DMS153 (cell line): ENCODE data around the gene VAPA.

Experiments
- DNase-seq: peaks from one replicate; lab custom pipeline; 2025; lab: John Stamatoyannopoulos, UW

Gene VAPA

DNA sequence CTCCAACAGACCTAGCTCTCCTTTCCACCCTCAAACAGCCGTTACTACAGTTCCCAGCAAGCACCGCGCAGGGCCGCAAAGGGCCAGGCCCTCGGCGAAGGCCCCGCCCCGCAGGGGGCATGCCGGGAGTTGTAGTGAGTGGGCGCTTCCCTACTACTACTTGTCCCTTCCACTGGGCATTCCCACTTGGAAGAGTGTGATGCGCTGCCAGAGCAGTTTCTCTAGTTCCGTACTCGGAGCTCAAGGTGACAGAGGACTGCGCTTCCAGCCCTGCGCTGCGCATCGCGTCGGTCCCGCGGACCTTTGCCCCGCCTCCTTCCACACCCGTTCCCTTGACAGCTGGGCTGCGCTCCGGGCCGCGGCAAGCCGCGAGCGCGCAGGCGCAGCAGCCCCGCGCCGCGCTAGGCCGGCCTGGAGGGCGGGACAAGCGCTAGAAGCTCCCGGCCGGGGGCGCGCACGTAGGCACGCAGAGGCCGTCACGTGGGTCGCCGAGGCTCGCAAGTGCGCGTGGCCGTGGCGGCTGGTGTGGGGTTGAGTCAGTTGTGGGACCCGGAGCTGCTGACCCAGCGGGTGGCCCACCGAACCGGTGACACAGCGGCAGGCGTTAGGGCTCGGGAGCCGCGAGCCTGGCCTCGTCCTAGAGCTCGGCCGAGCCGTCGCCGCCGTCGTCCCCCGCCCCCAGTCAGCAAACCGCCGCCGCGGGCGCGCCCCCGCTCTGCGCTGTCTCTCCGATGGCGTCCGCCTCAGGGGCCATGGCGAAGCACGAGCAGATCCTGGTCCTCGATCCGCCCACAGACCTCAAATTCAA, at the start of gene VAPA:
Gene VAPA, plus strand, starts transcription at position 491 of the 808 bp plus-strand sequence. Its CDS starts 241 bp downstream, at position 732.
- peak; percentile 77 for DNase-seq

- no peak for DNase-seq
Observed at GRCh38 chr18:9865764-9866490, 47.9 kb upstream of the VAPA start.

DNA sequence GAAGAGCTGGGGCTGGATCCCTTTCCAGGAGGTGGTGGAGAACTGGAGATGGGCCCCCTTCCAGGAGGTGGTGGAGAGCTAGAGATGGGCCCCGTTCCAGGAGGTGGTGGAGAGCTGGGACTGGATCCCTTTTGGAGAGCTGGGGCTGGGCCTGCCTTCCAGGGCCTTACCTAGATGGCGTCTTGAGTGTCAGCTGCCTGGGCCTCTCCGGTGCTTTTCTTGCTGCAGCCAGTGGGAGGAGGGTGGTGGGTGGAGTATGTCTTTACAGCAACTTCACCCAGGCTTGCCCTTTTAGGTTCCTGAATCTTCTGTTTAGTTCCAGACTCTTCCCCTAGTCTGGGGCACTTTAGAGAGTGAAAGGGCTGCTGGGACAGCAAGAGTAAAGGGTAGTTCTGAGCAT, 47.2 kb upstream of the VAPA start:
- no peak for DNase-seq

GRCh38 chr18:9867071-9867594, 46.7 kb upstream of the VAPA start:
- DNase-seq, result no peak

GRCh38 chr18:9868857-9869714, 44.7 kb upstream of the VAPA start:
- no peak for DNase-seq

GRCh38 chr18:9869715-9870430, 43.9 kb upstream of the VAPA start:
- DNase-seq, result no peak

- DNase-seq, result no peak
Observed at GRCh38 chr18:9870431-9871008, 43.3 kb upstream of the VAPA start.

DNA sequence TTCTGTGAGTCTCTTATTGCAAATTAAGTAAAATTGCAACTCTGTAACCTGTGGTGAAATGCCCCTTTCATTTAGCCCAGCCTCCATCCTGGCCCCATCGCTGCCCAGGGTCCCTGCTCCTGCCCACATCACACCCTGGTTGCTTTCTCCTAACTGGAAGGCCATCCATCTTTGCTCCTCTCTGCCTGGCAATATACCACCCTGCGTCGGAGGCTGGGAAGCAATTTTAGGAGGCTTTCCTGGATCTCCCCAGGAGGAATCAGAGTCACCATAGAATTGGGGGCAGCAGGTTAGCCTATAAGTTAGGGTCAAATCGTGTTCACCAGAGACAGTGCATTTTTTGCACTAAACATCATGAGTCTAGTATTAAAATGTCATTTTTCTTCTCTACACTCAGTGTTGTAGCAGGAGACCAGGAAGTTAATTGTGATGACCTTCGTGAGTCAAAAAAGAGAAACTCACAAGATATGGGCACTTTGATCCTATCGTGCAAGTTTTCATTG, 42.5 kb upstream of the VAPA start:
- no peak for DNase-seq

DNA sequence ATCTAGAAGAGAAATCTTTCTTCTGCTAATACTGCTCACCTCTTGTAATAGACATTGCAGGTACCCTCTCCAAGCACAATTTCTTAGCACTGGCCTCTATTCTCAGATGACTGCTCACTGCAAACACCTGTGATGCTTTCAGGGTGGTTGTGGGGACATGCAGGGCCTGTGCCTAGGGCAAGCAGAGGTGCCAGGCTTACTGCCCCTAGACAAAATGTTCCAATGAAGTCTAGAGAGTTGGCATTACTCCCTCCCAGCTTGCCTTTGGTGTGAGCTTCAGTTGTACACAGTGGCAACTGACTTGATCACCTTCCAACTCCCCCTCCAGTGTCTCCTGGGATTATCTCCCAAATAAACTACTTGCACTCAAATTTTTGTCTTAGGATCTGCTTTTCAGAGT, 41.0 kb upstream of the VAPA start:
- DNase-seq, result no peak

GRCh38 chr18:9874728-9875127, 39.1 kb upstream of the VAPA start:
- DNase-seq, result no peak

- DNase-seq, result no peak
Observed at GRCh38 chr18:9876212-9876866, 37.5 kb upstream of the VAPA start.

DNA sequence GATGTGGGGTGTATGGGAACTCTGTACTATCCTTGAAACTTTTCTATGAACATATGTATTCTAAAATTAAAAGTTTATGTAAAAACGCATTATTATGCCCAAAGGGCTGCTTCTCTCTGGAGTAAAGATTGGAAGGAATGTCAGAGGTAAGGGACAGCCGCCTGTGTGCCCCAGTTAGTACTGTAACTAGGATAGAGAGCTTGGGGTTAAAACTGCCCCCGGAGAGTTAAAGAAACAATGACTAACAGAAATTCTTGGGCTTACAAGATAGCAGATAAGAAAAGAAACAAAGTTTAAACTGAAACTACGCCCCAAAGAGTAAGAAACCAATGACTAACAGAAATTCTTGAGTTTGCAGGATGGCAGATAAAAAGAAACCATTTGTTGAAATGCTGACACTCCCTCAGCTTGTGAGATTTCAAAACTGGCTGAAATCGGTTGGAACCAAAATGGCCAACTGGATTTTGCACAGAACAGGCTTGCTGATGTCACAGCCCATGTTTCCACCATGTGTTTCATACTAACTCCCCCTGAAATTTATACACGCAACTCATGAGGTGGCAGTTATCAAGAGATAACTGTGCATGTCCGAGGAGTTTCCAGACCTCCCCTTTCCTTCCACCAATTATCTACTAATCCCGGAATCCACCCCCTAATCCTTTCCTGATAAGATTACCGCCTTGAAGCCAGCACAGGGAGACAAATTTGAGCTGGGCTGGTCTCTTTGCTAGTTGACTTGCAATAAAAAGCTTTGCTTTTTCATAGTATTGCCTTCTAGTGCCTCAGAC, 36.8 kb upstream of the VAPA start:
- no peak for DNase-seq

- DNase-seq, result no peak
Observed at GRCh38 chr18:9877655-9878014, 36.2 kb upstream of the VAPA start.

- DNase-seq, result no peak
Observed at GRCh38 chr18:9878095-9878494, 35.7 kb upstream of the VAPA start.

DNA sequence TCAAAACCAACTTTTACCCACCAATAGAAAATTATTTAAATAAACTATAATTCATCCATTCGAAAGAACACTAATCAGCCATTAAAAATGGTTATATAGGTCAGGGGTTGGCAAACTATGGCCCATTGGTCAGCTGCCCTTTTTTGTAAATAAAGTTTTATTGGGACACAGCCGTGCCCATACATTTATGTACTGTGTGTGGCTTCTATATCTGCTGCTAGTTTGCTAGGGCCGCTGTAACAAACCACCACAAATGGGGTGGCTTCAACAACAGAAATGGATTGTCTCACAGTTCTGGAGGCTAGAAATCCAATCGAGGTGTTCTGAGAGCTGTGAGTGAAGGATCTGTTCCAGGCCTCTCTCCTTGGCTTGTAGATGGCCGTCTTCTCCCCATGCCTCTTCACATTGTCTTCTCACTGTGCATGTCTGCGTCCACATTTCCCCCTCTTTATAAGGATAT, 35.0 kb upstream of the VAPA start:
- no peak for DNase-seq

- no peak for DNase-seq
Observed at GRCh38 chr18:9884090-9884489, 29.7 kb upstream of the VAPA start.

DNA sequence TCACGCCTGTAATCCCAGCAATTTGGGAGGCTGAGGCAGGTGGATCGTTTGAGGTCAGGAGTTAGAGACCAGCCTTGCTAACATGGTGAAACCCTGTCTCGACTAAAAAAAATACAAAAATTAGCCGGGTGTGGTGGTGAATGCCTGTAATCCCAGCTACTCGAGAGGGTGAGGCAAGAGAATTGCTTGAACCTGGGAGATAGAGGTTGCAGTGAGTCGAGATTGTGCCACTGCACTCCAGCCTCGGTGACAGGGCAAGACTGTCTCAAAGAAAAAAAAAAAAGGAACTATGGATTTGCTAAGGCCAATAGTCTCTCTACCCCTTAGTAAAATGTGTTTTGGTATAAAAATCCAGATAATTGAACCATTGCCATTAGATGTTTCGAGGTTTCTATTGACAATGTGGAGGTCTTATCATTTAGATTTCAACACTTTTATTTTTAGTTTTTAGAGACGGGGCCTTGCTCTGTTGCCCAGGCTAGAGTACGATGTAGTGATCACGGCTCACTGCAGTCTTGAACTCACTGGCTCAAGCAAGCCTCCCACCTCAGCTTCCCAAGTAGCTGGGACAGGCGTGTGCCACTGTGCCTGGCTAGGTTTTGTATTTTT, 29.2 kb upstream of the VAPA start:
- DNase-seq, result no peak

DNA sequence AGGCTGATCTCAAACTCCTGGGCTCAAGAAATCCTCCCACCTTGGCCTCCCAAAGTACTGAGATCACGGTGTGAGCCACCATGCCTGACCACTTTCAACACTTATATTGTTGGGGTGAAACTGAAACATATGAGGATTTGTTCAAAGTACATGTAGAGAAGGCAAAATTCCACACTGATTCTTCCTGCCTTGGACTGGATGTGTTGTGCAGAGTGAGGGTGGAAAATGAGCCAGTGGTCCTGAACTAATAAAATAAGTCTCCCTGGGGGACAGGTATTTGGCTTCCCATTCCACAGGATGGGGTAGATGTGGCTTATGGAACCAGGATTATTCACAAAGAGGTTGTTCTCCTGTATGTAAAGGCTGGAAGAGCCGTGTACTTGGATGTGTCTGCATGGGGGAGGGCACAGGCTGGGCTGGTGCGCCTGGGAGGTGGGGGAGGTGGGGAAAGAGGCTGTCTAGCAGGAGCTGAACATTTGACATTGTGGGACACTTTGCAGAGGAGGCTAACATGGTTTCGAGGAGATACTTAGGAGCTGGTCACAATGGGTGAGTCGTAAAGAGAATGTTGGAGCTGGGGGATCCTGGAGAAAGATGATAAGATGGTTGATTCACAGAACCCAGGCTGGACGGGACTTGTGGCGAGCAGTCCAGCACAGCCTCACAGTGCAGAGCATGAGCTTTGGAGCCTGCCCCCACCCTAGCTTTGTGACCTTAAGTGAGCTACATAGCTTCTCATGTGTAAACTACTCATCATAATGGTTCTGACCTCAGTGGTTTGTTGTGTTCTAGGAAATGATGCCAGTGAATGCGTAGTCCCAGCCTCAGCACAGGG, 28.4 kb upstream of the VAPA start, which contains the start of gene TXNDC2:
Gene TXNDC2, plus strand, starts transcription at position 804 of the 835 bp plus-strand sequence. CDS start 708 bp downstream, outside the sequence.
- DNase-seq, result no peak
